Kidney epithelial cell (primary cell): ENCODE measurements around the gene MCM3AP. TPM values are rescaled to one million over a fixed set of nuclear protein-coding genes. Genes with fewer than 3 reads are reported as not detected.

ENCODE experiments used
- DNase-seq: peaks from one replicate; pipeline ENCODE4 v3.0.0-alpha.2; 2010; ENCODE audit warnings: low read depth
- H3K27me3 ChIP-seq: 2 replicates; pipeline ENCODE4 v1.6.0; 2011; ENCODE audit warnings: low read length; ENCODE audit not compliant: control insufficient read depth, insufficient read depth
- H3K36me3 ChIP-seq: 2 replicates; pipeline ENCODE4 v1.5.1; 2011; ENCODE audit warnings: low read length; ENCODE audit not compliant: control insufficient read depth, insufficient read depth
- H3K4me3 ChIP-seq: 2 replicates; pipeline ENCODE4 v1.5.1; 2011; ENCODE audit warnings: low read depth, mild to moderate bottlenecking, control low read depth, low read length
- total RNA-seq: library from RNA; depleted of rRNA; stranded (reverse); fragments of >200 nt; gene quantifications from 2 replicates; pipeline ENCODE4 v1.2.3, GENCODE V29; 2015
- TF ChIP-seq, protein P1 (sequence below): IDR thresholded peaks from 2 replicates; pipeline ENCODE4 v1.5.1; 2011; ENCODE audit warnings: mild to moderate bottlenecking, moderate library complexity, low read length, control low read depth, inconsistent platforms; ENCODE audit not compliant: insufficient read depth, poor library complexity, severe bottlenecking

MCM3AP gene
- total RNA-seq, 1 donor from 2014 or later = 63.7 TPM

DNA sequence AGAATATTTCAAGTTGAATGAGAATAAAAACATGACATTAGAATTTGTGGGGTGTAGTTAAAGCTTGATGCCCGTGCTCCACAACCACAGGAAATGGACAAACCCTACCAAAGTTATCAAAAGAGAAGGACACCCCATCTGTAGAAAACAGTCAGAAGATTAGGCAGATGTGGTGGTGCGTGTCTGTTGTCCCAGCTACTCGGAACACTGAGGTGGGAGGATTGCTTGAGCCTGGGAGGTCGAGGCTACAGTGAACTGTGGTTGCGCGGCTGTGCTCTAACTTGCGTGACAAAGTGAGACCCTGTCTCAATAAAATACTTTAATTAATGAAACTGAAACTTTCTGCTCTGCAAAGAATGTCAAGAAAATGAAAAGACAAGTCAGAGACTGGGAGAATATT, 99.7 kb downstream of the MCM3AP start:
- DNase-seq = no peak
- Histone ChIP-seq H3K36me3 (no peaks in the 10 kb centered on the region), H3K4me3 (no peak overlapping the region), H3K27me3 (no peaks in the 10 kb centered on the region)
- TF ChIP-seq, protein P1, sequence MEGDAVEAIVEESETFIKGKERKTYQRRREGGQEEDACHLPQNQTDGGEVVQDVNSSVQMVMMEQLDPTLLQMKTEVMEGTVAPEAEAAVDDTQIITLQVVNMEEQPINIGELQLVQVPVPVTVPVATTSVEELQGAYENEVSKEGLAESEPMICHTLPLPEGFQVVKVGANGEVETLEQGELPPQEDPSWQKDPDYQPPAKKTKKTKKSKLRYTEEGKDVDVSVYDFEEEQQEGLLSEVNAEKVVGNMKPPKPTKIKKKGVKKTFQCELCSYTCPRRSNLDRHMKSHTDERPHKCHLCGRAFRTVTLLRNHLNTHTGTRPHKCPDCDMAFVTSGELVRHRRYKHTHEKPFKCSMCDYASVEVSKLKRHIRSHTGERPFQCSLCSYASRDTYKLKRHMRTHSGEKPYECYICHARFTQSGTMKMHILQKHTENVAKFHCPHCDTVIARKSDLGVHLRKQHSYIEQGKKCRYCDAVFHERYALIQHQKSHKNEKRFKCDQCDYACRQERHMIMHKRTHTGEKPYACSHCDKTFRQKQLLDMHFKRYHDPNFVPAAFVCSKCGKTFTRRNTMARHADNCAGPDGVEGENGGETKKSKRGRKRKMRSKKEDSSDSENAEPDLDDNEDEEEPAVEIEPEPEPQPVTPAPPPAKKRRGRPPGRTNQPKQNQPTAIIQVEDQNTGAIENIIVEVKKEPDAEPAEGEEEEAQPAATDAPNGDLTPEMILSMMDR = no peak

Other genes starting within 250 kb of the MCM3AP start
- gene COL6A2, start 187.5 kb downstream of the MCM3AP start, total RNA-seq = 373 and 431 TPM in 2 replicates
- 0.33 TPM in 1 of 2 replicates, not detected in the other for gene FTCD, start 130.0 kb downstream of the MCM3AP start, total RNA-seq
- gene SPATC1L, start 101.2 kb downstream of the MCM3AP start, total RNA-seq = 10.9 and 16.7 TPM in 2 replicates
- 74.5 and 93.0 TPM in 2 replicates for gene LSS, start 56.8 kb downstream of the MCM3AP start, total RNA-seq
- 19.4 and 23.7 TPM in 2 replicates for gene YBEY, start 731 bp upstream of the MCM3AP start, total RNA-seq
- gene C21orf58, start 38.3 kb upstream of the MCM3AP start, total RNA-seq = 1.5 and 2.5 TPM in 2 replicates
- 21.6 and 22.2 TPM in 2 replicates for gene PCNT, start 38.5 kb upstream of the MCM3AP start, total RNA-seq
- 16.0 and 22.6 TPM in 2 replicates for gene DIP2A, start 173.3 kb upstream of the MCM3AP start, total RNA-seq